ENCODE data around the gene HOXB3. TPM values are rescaled to one million over a fixed set of nuclear protein-coding genes. Genes with fewer than 3 reads are reported as not detected.

Gene HOXB3
- 1 to 10 TPM; 1.3 to 5.5 (median 2.2) TPM for total RNA-seq

DNA sequence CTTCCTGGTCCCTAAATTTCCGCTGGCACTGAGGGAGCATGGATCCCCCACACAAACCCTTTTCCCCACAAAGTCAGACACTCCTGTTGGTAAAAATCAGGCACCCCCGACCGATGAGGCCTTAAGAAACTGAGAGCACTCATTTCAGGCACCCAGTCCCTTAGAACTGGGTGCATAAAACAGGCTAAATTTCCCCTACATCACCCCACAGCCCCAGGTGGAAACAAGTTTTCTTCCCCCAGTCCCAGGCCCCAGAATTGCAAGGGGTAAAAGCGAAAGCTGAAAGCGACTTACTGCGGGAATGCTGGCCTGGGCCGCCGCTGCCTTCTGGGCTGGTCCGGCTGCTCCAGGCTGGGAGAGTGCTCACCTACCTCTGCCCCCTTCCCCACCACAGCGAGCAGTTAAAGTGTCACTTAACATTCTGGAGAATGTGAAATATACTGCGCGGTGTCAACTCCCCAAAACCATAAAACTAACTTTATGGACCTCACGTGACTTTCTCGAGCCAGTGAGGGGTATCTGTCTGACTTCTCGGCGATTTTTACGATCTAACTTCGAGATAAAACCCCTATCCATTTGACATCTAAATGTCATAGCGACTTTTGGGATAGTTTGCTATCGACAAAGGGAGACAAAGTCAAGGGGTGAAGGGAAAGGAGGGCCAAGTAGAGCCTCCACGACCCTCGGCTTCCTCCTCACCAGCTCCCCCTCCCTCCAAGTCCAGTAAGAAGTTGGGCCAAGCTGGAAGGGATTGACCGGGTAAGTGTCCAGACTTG lies at the start of gene HOXB3:
HOXB3 (minus strand) TSS at position 411 of the 776 bp plus-strand sequence. CDS start 37,767 bp downstream, outside the sequence.
- Histone ChIP-seq H3K9me3 (no peaks in the 10 kb centered on the region), H3K4me1 (peaks cover 9 to 18% of the 10 kb centered on the region in 2 donors), H3K4me3 (no peak within 1 kb of the TSS), H3K27me3 (peaks cover 47 to 80% (median 64%) of the 10 kb centered on the region in 3 donors), H3K36me3 (no peaks in the 10 kb centered on the region), H3K27ac (no peak within 1 kb of the TSS)
- in situ Hi-C loops (cut with MboI; ENCODE audit: low sequenced_read_pairs in 4 of 4) (loop anchor here in 3 of 4 donors (10.0 kb wide), 2 partner anchors 245 to 255 kb away; no protein-coding TSS in a partner anchor), intact Hi-C loops (cut with DNase I; ENCODE audit: low total_unique reads) (loop anchor here (5.0 kb wide), 1 partner anchor 238 kb away; no protein-coding TSS in a partner anchor)
- ATAC-seq (no peak), DNase-seq (no peak)
- TF ChIP-seq CTCF (IDR thresholded peaks at IDR 0.05 in 4 of 5, conservative IDR thresholded peaks at IDR 0.05 in 1 of 5) (no peak), POLR2A (IDR thresholded peaks at IDR 0.05) (no peak)

- peaks cover 86 to 100% (median 100%) of the 10 kb centered on the region in 3 donors for H3K27me3 ChIP-seq
- in situ Hi-C loops (cut with MboI; ENCODE audit: low sequenced_read_pairs in 4 of 4): loop anchor here in 1 of 4 donors (25.0 kb wide), 1 partner anchor 98 kb away; the partner anchor contains the start of gene HOXB13
- intact Hi-C loops (cut with DNase I; ENCODE audit: low total_unique reads): no loop called here
- ATAC-seq (no peak), DNase-seq (no peak)
- no peaks in the 10 kb centered on the region for H3K4me1 ChIP-seq
- no peak overlapping the region for H3K27ac ChIP-seq
- no peaks in the 10 kb centered on the region for H3K9me3 ChIP-seq
- TF ChIP-seq CTCF (IDR thresholded peaks at IDR 0.05 in 4 of 5, conservative IDR thresholded peaks at IDR 0.05 in 1 of 5) (no peak), POLR2A (IDR thresholded peaks at IDR 0.05) (no peak)
- no peaks in the 10 kb centered on the region for H3K36me3 ChIP-seq
- H3K4me3 ChIP-seq: no peak overlapping the region
Measured at GRCh38 chr17:48639136-48639535, 49.1 kb upstream of the HOXB3 start.

DNA sequence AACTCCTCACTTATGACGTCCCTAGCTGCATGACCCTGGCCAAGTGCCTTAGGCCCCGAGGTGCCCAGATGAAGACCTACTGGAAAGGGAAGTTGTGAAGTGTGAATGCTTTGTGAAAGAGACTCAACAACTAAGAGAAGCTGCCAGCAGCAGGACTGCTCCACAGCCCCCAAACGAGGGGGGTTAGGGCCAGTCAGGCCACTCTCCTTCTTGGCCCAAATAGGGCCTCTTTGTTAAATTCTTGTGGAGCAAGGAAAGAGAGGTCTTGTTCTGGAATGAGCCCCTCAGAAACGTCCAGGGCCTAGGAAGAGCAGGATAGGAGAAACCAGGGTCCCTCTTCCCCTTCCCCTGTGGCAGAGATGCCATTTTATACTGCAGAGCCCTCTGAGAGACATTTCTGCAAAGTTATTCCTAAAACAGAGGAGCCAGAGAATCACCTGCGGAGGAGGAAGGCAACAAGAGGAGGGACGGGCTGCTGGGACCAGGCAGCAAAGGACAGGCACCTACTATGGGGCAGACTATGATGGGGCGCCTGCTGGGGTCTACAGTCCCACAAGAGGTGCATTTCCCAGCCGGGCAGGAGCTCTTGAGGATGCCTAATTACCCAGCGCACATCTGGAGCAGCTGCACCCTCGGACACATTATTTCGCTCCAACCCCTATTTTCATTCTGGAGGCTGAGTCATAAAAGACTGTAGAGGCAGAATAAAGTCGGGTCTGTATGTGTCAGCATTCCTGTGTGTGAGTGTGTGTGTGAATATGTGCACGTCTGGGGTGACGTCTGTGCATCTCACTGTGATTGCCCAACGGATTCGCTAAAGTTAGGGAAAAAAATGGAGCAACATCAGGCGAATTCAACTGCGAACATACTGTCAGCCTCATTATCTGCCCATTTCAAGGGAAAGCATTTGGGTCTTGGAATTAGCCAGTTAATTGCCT lies 47.6 kb upstream of the HOXB3 start:
- in situ Hi-C loops (cut with MboI; ENCODE audit: low sequenced_read_pairs in 4 of 4) (loop anchor here in 1 of 4 donors (25.0 kb wide), 1 partner anchor 100 kb away; the partner anchor contains the start of gene HOXB13), intact Hi-C loops (cut with DNase I; ENCODE audit: low total_unique reads) (no loop called here)
- ATAC-seq: no peak
- DNase-seq: no peak
- Histone ChIP-seq H3K27me3 (peaks cover 91 to 100% (median 100%) of the 10 kb centered on the region in 3 donors), H3K9me3 (no peaks in the 10 kb centered on the region), H3K4me3 (no peak overlapping the region), H3K4me1 (no peaks in the 10 kb centered on the region), H3K27ac (no peak overlapping the region), H3K36me3 (no peaks in the 10 kb centered on the region)
- TF ChIP-seq POLR2A (IDR thresholded peaks at IDR 0.05): no peak
- TF ChIP-seq CTCF (IDR thresholded peaks at IDR 0.05 in 4 of 5, conservative IDR thresholded peaks at IDR 0.05 in 1 of 5): no peak

GRCh38 chr17:48636177-48637018 lies 46.4 kb upstream of the HOXB3 start:
- intact Hi-C loops (cut with DNase I; ENCODE audit: low total_unique reads) (no loop called here), in situ Hi-C loops (cut with MboI; ENCODE audit: low sequenced_read_pairs in 4 of 4) (loop anchor here in 1 of 4 donors (25.0 kb wide), 1 partner anchor 101 kb away; the partner anchor contains the start of gene HOXB13)
- Histone ChIP-seq H3K27me3 (peaks cover 91 to 100% (median 100%) of the 10 kb centered on the region in 3 donors), H3K9me3 (no peaks in the 10 kb centered on the region), H3K27ac (no peak overlapping the region), H3K36me3 (no peaks in the 10 kb centered on the region), H3K4me3 (no peak overlapping the region), H3K4me1 (no peaks in the 10 kb centered on the region)
- DNase-seq (peak in 1 of 2 donors; percentile 14), ATAC-seq (peak in 1 of 2 donors; percentile 27)
- TF ChIP-seq CTCF (IDR thresholded peaks at IDR 0.05 in 4 of 5, conservative IDR thresholded peaks at IDR 0.05 in 1 of 5) (peak in 3 of 5 experiments; percentile 11 to 51 (median 39)), POLR2A (IDR thresholded peaks at IDR 0.05) (no peak)

All from gastrocnemius medialis (tissue), 4 donors.